ENCODE data around the gene SYT6. TPM values are rescaled to one million over a fixed set of nuclear protein-coding genes. Genes with fewer than 3 reads are reported as not detected.

The SYT6 gene
- total RNA-seq, 1 experiment from 2014 or later, result 77.2 TPM

- Mint-ChIP-seq H3K36me3 (ENCODE audit: insufficient read depth in 1 of 3, low read depth in 3 of 3) (no peaks in the 10 kb centered on the region), H3K4me3 (no peak overlapping the region), H3K27ac (no peak overlapping the region), H3K9me3 (no peaks in the 10 kb centered on the region), H3K27me3 (ENCODE audit: low read depth) (peaks cover 5% of the 10 kb centered on the region), H3K4me1 (peaks cover 11 to 12% of the 10 kb centered on the region in 2 experiments)
- Histone ChIP-seq H3K79me1 (ENCODE audit: insufficient read depth, low read depth, low read length, poor library complexity, severe bottlenecking) (no peaks in the 10 kb centered on the region), H2AFZ (ENCODE audit: low read length) (no peak overlapping the region), H2BK120ac (ENCODE audit: low read depth, low read length, poor library complexity, severe bottlenecking) (no peak overlapping the region), H3K18ac (ENCODE audit: insufficient read length, low read depth, low read length) (no peak overlapping the region), H4K91ac (ENCODE audit: insufficient read length, low read depth, low read length) (no peak overlapping the region), H3K4ac (ENCODE audit: low read depth, low read length) (no peak overlapping the region), H3K27me3 (ENCODE audit: insufficient read depth, low read length) (no peaks in the 10 kb centered on the region), H3K23ac (ENCODE audit: insufficient read length, low read depth, low read length) (no peak overlapping the region), H3K9ac (ENCODE audit: extremely low read depth, insufficient read length, low read length) (no peak overlapping the region), H3K9me3 (ENCODE audit: control insufficient read depth, low read depth, low read length) (no peaks in the 10 kb centered on the region), H2BK5ac (ENCODE audit: insufficient read length, low read length) (no peak overlapping the region), H4K5ac (ENCODE audit: insufficient read length, low read depth, low read length) (no peak overlapping the region), H4K8ac (replicated peaks; ENCODE audit: insufficient read length, low read depth, low read length) (no peak overlapping the region), H3K14ac (ENCODE audit: insufficient read depth, low read length) (no peak overlapping the region), H3K23me2 (ENCODE audit: insufficient read length, low read depth, low read length, poor library complexity, severe bottlenecking) (no peaks in the 10 kb centered on the region), H2AK5ac (ENCODE audit: insufficient read length, low read length) (no peak overlapping the region), H2BK12ac (ENCODE audit: insufficient read length, low read depth, low read length) (no peak overlapping the region), H3K4me1 (ENCODE audit: insufficient read depth, low read length) (peaks cover 2% of the 10 kb centered on the region), H3K79me2 (ENCODE audit: insufficient read depth, low read length) (no peaks in the 10 kb centered on the region; the same call in 1 of the 2 replicates), H2BK20ac (ENCODE audit: low read depth, low read length, poor library complexity, severe bottlenecking) (no peak overlapping the region), H2BK15ac (ENCODE audit: low read depth, low read length) (no peak overlapping the region), H3K4me2 (ENCODE audit: insufficient read depth, insufficient read length, low read length) (no peak overlapping the region), H4K20me1 (ENCODE audit: control insufficient read depth, insufficient read depth, insufficient read length) (no peaks in the 10 kb centered on the region), H3T11ph (ENCODE audit: low read length) (no peak overlapping the region), H3K56ac (ENCODE audit: insufficient read length, low read depth, low read length) (no peak overlapping the region), H3K27ac (ENCODE audit: insufficient read length, low read depth, low read length) (no peak overlapping the region)
- no peak for TF ChIP-seq CTCF (conservative IDR thresholded peaks at IDR 0.05)
- no peak for DNase-seq
Observed at GRCh38 chr1:114177282-114177681, 23.6 kb upstream of the SYT6 start.
